WTC11 (cell line): ENCODE measurements around the gene LRRC23. TPM values are rescaled to one million over a fixed set of nuclear protein-coding genes. Genes with fewer than 3 reads are reported as not detected.

Experiments
- ATAC-seq: fragments of 200-7000 bp; cut with Tn5 transposase; 2 replicates; pipeline ENCODE4 v1.10.0; 2021; ENCODE audit warnings: mild to moderate bottlenecking, moderate library complexity
- CTCF ChIA-PET: fragments of 300-600 bp; sonication (Branson Sonifier 250); formaldehyde crosslinking; loops from one replicate; lab custom pipeline; 2021; ENCODE audit warnings: antibody characterized with exemption; lab: Charles Lee
- POLR2A ChIA-PET: fragments of 350-600 bp; sonication (Branson Sonifier 250); formaldehyde crosslinking; loops from one replicate; lab custom pipeline; 2021; ENCODE audit warnings: antibody characterized with exemption; lab: Charles Lee
- DNase-seq: peaks from one replicate; pipeline ENCODE4 v3.0.0; 2021; ENCODE audit warnings: low spot score
- H3K27ac Mint-ChIP-seq: 2 replicates; pipeline ENCODE4 v1.8.0; 2021; ENCODE audit warnings: mixed read lengths
- H3K27me3 Mint-ChIP-seq: 2 replicates; pipeline ENCODE4 v1.8.0; 2021; ENCODE audit warnings: low read depth, mild to moderate bottlenecking, moderate library complexity, mixed read lengths
- H3K36me3 Mint-ChIP-seq: 2 replicates; pipeline ENCODE4 v1.8.0; 2021; ENCODE audit warnings: mixed read lengths
- H3K4me1 Mint-ChIP-seq: 2 replicates; pipeline ENCODE4 v1.8.0; 2022; ENCODE audit warnings: mixed read lengths
- H3K4me3 Mint-ChIP-seq: 2 replicates; pipeline ENCODE4 v1.8.0; 2021; ENCODE audit warnings: mild to moderate bottlenecking, moderate library complexity, mixed read lengths
- H3K9me3 Mint-ChIP-seq: 2 replicates; pipeline ENCODE4 v1.8.0; 2021; ENCODE audit warnings: mixed read lengths
- AFF4 ChIP-seq: sonication (generic); formaldehyde crosslinking; IDR thresholded peaks from 2 replicates; pipeline ENCODE4 v1.8.1; 2023; ENCODE audit warnings: mild to moderate bottlenecking, missing genetic modification reagents, borderline replicate concordance
- ATF1 ChIP-seq: sonication (generic); formaldehyde crosslinking; IDR thresholded peaks from 2 replicates; pipeline ENCODE4 v1.8.1; 2023; ENCODE audit warnings: mild to moderate bottlenecking, moderate library complexity, missing genetic modification reagents
- CREB1 ChIP-seq: sonication (generic); formaldehyde crosslinking; IDR thresholded peaks from 2 replicates; pipeline ENCODE4 v1.8.0; 2023; ENCODE audit warnings: mild to moderate bottlenecking, missing genetic modification reagents
- E2F4 ChIP-seq: sonication (generic); formaldehyde crosslinking; IDR thresholded peaks from 2 replicates; pipeline ENCODE4 v1.8.1; 2022; ENCODE audit warnings: low read depth, mild to moderate bottlenecking, moderate library complexity, missing genetic modification reagents, borderline replicate concordance
- ELF4 ChIP-seq: sonication (generic); formaldehyde crosslinking; IDR thresholded peaks from 2 replicates; pipeline ENCODE4 v1.8.1; 2022; ENCODE audit warnings: low read depth, mild to moderate bottlenecking, moderate library complexity, missing genetic modification reagents
- EMX1 ChIP-seq: fragments of 250-450 bp; sonication (Bioruptor Pico); IDR thresholded peaks from 2 replicates; pipeline ENCODE4 v1.8.0; 2021; ENCODE audit warnings: mild to moderate bottlenecking
- FOXJ3 ChIP-seq: sonication (generic); formaldehyde crosslinking; IDR thresholded peaks from 2 replicates; pipeline ENCODE4 v1.9.0; 2021; ENCODE audit warnings: missing genetic modification reagents, mild to moderate bottlenecking, borderline replicate concordance
- MAX ChIP-seq: sonication (generic); formaldehyde crosslinking; IDR thresholded peaks from 2 replicates; pipeline ENCODE4 v1.8.0; 2022; ENCODE audit warnings: mild to moderate bottlenecking, missing genetic modification reagents
- MLX ChIP-seq: sonication (generic); formaldehyde crosslinking; IDR thresholded peaks from 2 replicates; pipeline ENCODE4 v1.8.1; 2023; ENCODE audit warnings: mild to moderate bottlenecking, missing genetic modification reagents, moderate library complexity
- NFATC4 ChIP-seq: fragments of 250-450 bp; sonication (Bioruptor Pico); IDR thresholded peaks from 2 replicates; pipeline ENCODE4 v1.9.0; 2021; ENCODE audit warnings: mild to moderate bottlenecking
- SMAD4 ChIP-seq: sonication (generic); formaldehyde crosslinking; IDR thresholded peaks from 2 replicates; pipeline ENCODE4 v1.8.0; 2022; ENCODE audit warnings: mild to moderate bottlenecking, missing genetic modification reagents
- SP1 ChIP-seq: sonication (generic); formaldehyde crosslinking; conservative IDR thresholded peaks from 2 replicates; pipeline ENCODE4 v1.8.1; 2022; ENCODE audit warnings: missing genetic modification reagents
- TEAD1 ChIP-seq: sonication (generic); formaldehyde crosslinking; IDR thresholded peaks from 2 replicates; pipeline ENCODE4 v1.8.0; 2022; ENCODE audit warnings: mild to moderate bottlenecking, missing genetic modification reagents
- ZNF138 ChIP-seq: sonication (generic); formaldehyde crosslinking; conservative IDR thresholded peaks from 2 replicates; pipeline ENCODE4 v1.8.1; 2022; ENCODE audit warnings: mild to moderate bottlenecking, moderate library complexity, missing genetic modification reagents
- ZNF232 ChIP-seq: sonication (generic); formaldehyde crosslinking; IDR thresholded peaks from 2 replicates; pipeline ENCODE4 v1.8.0; 2022; ENCODE audit warnings: mild to moderate bottlenecking, missing genetic modification reagents
- ZNF281 ChIP-seq: sonication (generic); formaldehyde crosslinking; IDR thresholded peaks from 2 replicates; pipeline ENCODE4 v1.8.0; 2023; ENCODE audit warnings: mild to moderate bottlenecking, missing genetic modification reagents
- ZSCAN18 ChIP-seq: fragments of 250-450 bp; sonication (Bioruptor Pico); IDR thresholded peaks from 2 replicates; pipeline ENCODE4 v2.1.2; 2022; ENCODE audit warnings: mild to moderate bottlenecking, moderate library complexity
- total RNA-seq: library from RNA; stranded (reverse); gene quantifications from 3 replicates; pipeline ENCODE4 v1.2.3, GENCODE V29; 2021

The LRRC23 gene
- total RNA-seq, 1 experiment from 2014 or later: 3.1 TPM

- TF ChIP-seq MLX: no peak
- TF ChIP-seq ELF4 (CRISPR knock-in tag): no peak
- TF ChIP-seq, all 79 proteins: peak for 0
These were observed 51.6 kb downstream of the LRRC23 start (continued) for GRCh38 chr12:6956021-6956727.

GRCh38 chr12:6957151-6957701 lies 52.6 kb downstream of the LRRC23 start:
- Mint-ChIP-seq H3K4me1 (peaks cover 41% of the 10 kb centered on the region), H3K27me3 (no peaks in the 10 kb centered on the region), H3K4me3 (no peak overlapping the region)
- DNase-seq: no peak
- CTCF ChIA-PET: interaction anchor here (1.0 to 9.7 kb wide), 2 partner anchors 12 to 13 kb away, joined by 3 to 296 read pairs; partner anchors contain the start of genes C12orf57 and RNU7-1
- TF ChIP-seq E2F4: no peak
- no peak for TF ChIP-seq MAX (CRISPR knock-in tag)
- TF ChIP-seq SMAD4: no peak
- TF ChIP-seq EMX1 (CRISPR knock-in tag): no peak
- no peak for TF ChIP-seq NFATC4 (CRISPR knock-in tag)
- TF ChIP-seq SP1: no peak
- TF ChIP-seq FOXJ3 (CRISPR knock-in tag): no peak
- TF ChIP-seq TEAD1 (CRISPR knock-in tag): no peak
- TF ChIP-seq ZNF281: no peak
- no peak for TF ChIP-seq ATF1 (CRISPR knock-in tag)
- no peak for TF ChIP-seq ZSCAN18 (CRISPR knock-in tag)
- no peak for TF ChIP-seq ZNF138 (CRISPR knock-in tag)
- TF ChIP-seq, all 79 proteins: peak for 0
- Mint-ChIP-seq H3K27ac (peak overlapping the region; percentile 46; the same call in 1 of the 2 replicates), H3K36me3 (no peaks in the 10 kb centered on the region), H3K9me3 (no peaks in the 10 kb centered on the region)
- POLR2A ChIA-PET: interaction anchor here (0.6 to 2.6 kb wide), 3 partner anchors 11 to 235 kb away, joined by 8 to 13 read pairs (median 11); partner anchors contain the start of genes C12orf57 and RNU7-1
- ATAC-seq: no peak

- ATAC-seq (no peak), DNase-seq (no peak)
- peak overlapping the region; percentile 48; the same call in 1 of the 2 replicates for H3K27ac Mint-ChIP-seq
- H3K4me1 Mint-ChIP-seq: peaks cover 41% of the 10 kb centered on the region
- no peaks in the 10 kb centered on the region for H3K27me3 Mint-ChIP-seq
- H3K36me3 Mint-ChIP-seq: no peaks in the 10 kb centered on the region
- ChIA-PET CTCF (interaction anchor here (0.6 to 9.7 kb wide), 3 partner anchors 13 to 907 kb away, joined by 3 to 296 read pairs (median 4); partner anchors contain the start of genes C12orf57 and RNU7-1), POLR2A (interaction anchor here (0.6 to 2.6 kb wide), 4 partner anchors 12 to 236 kb away, joined by 3 to 13 read pairs (median 10); partner anchors contain the start of genes C12orf57 and RNU7-1)
- H3K4me3 Mint-ChIP-seq: no peak overlapping the region
- H3K9me3 Mint-ChIP-seq: no peaks in the 10 kb centered on the region
- no peak for TF ChIP-seq CREB1 (CRISPR knock-in tag)
- TF ChIP-seq SMAD4: no peak
- TF ChIP-seq ZNF232: no peak
- no peak for TF ChIP-seq AFF4 (CRISPR knock-in tag)
These were observed 53.4 kb downstream of the LRRC23 start for GRCh38 chr12:6957741-6958608.
